GM12878 (cell line): ENCODE measurements around the gene MACROD2. TPM values are rescaled to one million over a fixed set of nuclear protein-coding genes. Genes with fewer than 3 reads are reported as not detected.

Source experiments
- ATAC-seq: fragments of 200-7000 bp; cut with Tn5 transposase; 3 replicates; pipeline ENCODE4 v1.9.1; 2020; ENCODE audit warnings: mild to moderate bottlenecking, moderate library complexity
- BruUV-seq: library from RNA; stranded (reverse); fragments of 400-500 nt; replicated peaks from 2 replicates; lab custom pipeline; 2021; lab: Mats Ljungman, UMichigan
- CTCF ChIA-PET: fragments of 300-600 bp; sonication (Branson Sonifier 250); formaldehyde crosslinking; extraction: SDS; loops from one replicate; lab custom pipeline; 2021; ENCODE audit warnings: inconsistent platforms; lab: Yijun Ruan, JAX
- POLR2A ChIA-PET: fragments of 350-600 bp; formaldehyde crosslinking; extraction: SDS; loops from one replicate; lab custom pipeline; 2021; ENCODE audit warnings: inconsistent platforms; lab: Charles Lee
- RAD21 ChIA-PET: fragments of 300-600 bp; sonication (Branson Sonifier 250); formaldehyde crosslinking; loops from one replicate; lab custom pipeline; 2023; ENCODE audit warnings: antibody characterized with exemption; ENCODE audit not compliant: unreplicated experiment; lab: Charles Lee
- SMC1A ChIA-PET: fragments of 300-600 bp; sonication (Branson Sonifier 250); formaldehyde crosslinking; loops from one replicate; lab custom pipeline; 2023; ENCODE audit not compliant: unreplicated experiment, uncharacterized antibody; lab: Charles Lee
- DNase-seq: peaks from one replicate; pipeline ENCODE4 v3.0.0-alpha.2; 2011; ENCODE audit warnings: low read depth, low spot score
- FAIRE-seq: peaks from 3 replicates; lab custom pipeline; 2011; peaks lifted over from hg19 to GRCh38; lab: Jason Lieb, UNC
- H2AFZ ChIP-seq: 2 replicates; pipeline ENCODE4 v1.6.0; 2011; ENCODE audit warnings: low read depth, low read length, control low read depth; ENCODE audit not compliant: control insufficient read depth
- H3K27ac ChIP-seq: 2 replicates; pipeline ENCODE4 v1.5.1; 2011; ENCODE audit warnings: control low read depth; ENCODE audit not compliant: control insufficient read depth, insufficient read depth
- H3K27me3 ChIP-seq, 2 experiments: replicated peaks in 1 of 2; 2 replicates each; pipeline versions ENCODE4 v1.6.0 to v1.6.1; 2011; ENCODE audit warnings: low read length in 1 of 2; ENCODE audit not compliant: control insufficient read depth in 2 of 2, insufficient read depth in 2 of 2
- H3K36me3 ChIP-seq, 2 experiments: 2 replicates each; pipeline ENCODE4 v1.5.1; 2011; ENCODE audit warnings: low read length in 1 of 2; ENCODE audit not compliant: control insufficient read depth in 2 of 2, insufficient read depth in 2 of 2
- H3K4me1 ChIP-seq: 2 replicates; pipeline ENCODE4 v1.6.1; 2011; ENCODE audit warnings: mild to moderate bottlenecking, low read length, moderate library complexity, mixed read lengths; ENCODE audit not compliant: control insufficient read depth, insufficient read depth
- H3K4me2 ChIP-seq: 2 replicates; pipeline ENCODE4 v1.6.0; 2011; ENCODE audit warnings: control low read depth; ENCODE audit not compliant: control insufficient read depth, insufficient read depth
- H3K4me3 ChIP-seq: fragments of 200-600 bp; sonication (generic); 2 replicates; pipeline ENCODE4 v1.5.1; 2016
- H3K79me2 ChIP-seq: 2 replicates; pipeline ENCODE4 v1.6.0; 2011; ENCODE audit warnings: low read length; ENCODE audit not compliant: control insufficient read depth, insufficient read depth
- H3K9ac ChIP-seq: 2 replicates; pipeline ENCODE4 v1.8.0; 2011; ENCODE audit warnings: low read length, control low read depth, mixed read lengths; ENCODE audit not compliant: control insufficient read depth, insufficient read depth
- H3K9me3 ChIP-seq: replicated peaks from 3 replicates; pipeline ENCODE4 v1.5.1; 2011; ENCODE audit warnings: mild to moderate bottlenecking, low read length; ENCODE audit not compliant: control insufficient read depth, insufficient read depth
- H4K20me1 ChIP-seq: 2 replicates; pipeline ENCODE4 v1.6.0; 2011; ENCODE audit not compliant: control insufficient read depth, insufficient read depth
- BHLHE40 ChIP-seq, 2 experiments: fragments of 450-650 bp in 1 of 2; IDR thresholded peaks; 2 replicates each; pipeline ENCODE4 v1.6.1; 2011 to 2017; ENCODE audit warnings: low read depth in 2 of 2, borderline replicate concordance in 1 of 2, improper control_type of control experiment in 1 of 2, low read length in 1 of 2, mild to moderate bottlenecking in 1 of 2
- BRCA1 ChIP-seq: IDR thresholded peaks from 2 replicates; pipeline ENCODE4 v1.6.1; 2011; ENCODE audit warnings: low read depth, low read length, improper control_type of control experiment
- CEBPB ChIP-seq, 2 experiments: fragments of 150-350 bp in 1 of 2; IDR thresholded peaks; 2 replicates each; pipeline ENCODE4 v1.6.1; 2012 to 2014; ENCODE audit warnings: low read depth in 2 of 2, low read length in 2 of 2, borderline replicate concordance in 1 of 2, inconsistent platforms in 1 of 2
- CEBPZ ChIP-seq: fragments of 150-350 bp; IDR thresholded peaks from 2 replicates; pipeline ENCODE4 v1.6.1; 2016; ENCODE audit warnings: low read depth, low read length
- CHD2 ChIP-seq: IDR thresholded peaks from 2 replicates; pipeline ENCODE4 v1.6.1; 2011; ENCODE audit warnings: low read depth, low read length, improper control_type of control experiment, borderline replicate concordance
- CHD4 ChIP-seq: fragments of 200-600 bp; sonication (generic); IDR thresholded peaks from 2 replicates; pipeline ENCODE4 v1.6.1; 2016; ENCODE audit warnings: mild to moderate bottlenecking
- FOXK2 ChIP-seq: fragments of 450-650 bp; IDR thresholded peaks from 2 replicates; pipeline ENCODE4 v1.6.1; 2017; ENCODE audit warnings: mild to moderate bottlenecking, moderate library complexity
- PML ChIP-seq: IDR thresholded peaks from 2 replicates; pipeline ENCODE4 v1.6.1; 2012; ENCODE audit warnings: low read length, inconsistent platforms
- RCOR1 ChIP-seq: conservative IDR thresholded peaks from 2 replicates; pipeline ENCODE4 v1.6.1; 2012; ENCODE audit warnings: low read depth, low read length, improper control_type of control experiment
- ZNF207 ChIP-seq: fragments of 450-650 bp; IDR thresholded peaks from 2 replicates; pipeline ENCODE4 v1.6.1; 2014; ENCODE audit warnings: antibody characterized with exemption, mild to moderate bottlenecking, borderline replicate concordance
- ZZZ3 ChIP-seq: IDR thresholded peaks from 2 replicates; pipeline ENCODE4 v1.6.1; 2011; ENCODE audit warnings: low read depth; ENCODE audit not compliant: control insufficient read depth, insufficient read length
- WGBS: methylation state at CpG from one replicate; pipeline ENCODE4 v1.1.6; 2016; ENCODE audit warnings: low lambda C conversion rate; ENCODE audit not compliant: insufficient replicate concordance, insufficient coverage; ENCODE audit errors: missing lambda C conversion rate; 5-methylcytosine and 5-hydroxymethylcytosine counted together
- in situ Hi-C: fragments of 300-500 bp; cut with MboI; formaldehyde crosslinking; loops from 9 replicates; pipeline ENCODE4 v1.14.3; 2018; ENCODE audit warnings: mixed read lengths
- intact Hi-C: fragments of 100-400 bp; cut with micrococcal nuclease; formaldehyde crosslinking; loops from one replicate; pipeline ENCODE4 v1.14.2; 2022; ENCODE audit not compliant: unreplicated experiment
- polyA plus RNA-seq, 11 experiments: library from polyadenylated mRNA; depleted of rRNA in 4 of 11; unstranded in 6 of 11; stranded (reverse) in 5 of 11; fragments of >200 nt; fragmentation: Nextera tagmentation in 4 of 11; fragmentation: Illumina TruSeq in 1 of 11; extraction: Ambion mirVana in 4 of 11; extraction: Trizol in 1 of 11; gene quantifications; 1 replicate in 1 of 11; 2 replicates in 10 of 11; pipeline versions ENCODE4 v1.2.1 to v1.2.3, GENCODE V29; 2011 to 2016; ENCODE audit warnings: inconsistent platforms in 2 of 11, missing spikeins in 2 of 11, low read depth in 1 of 11
- total RNA-seq, 4 experiments: library from RNA; depleted of rRNA in 3 of 4; stranded (reverse); fragments of >200 nt in 3 of 4; fragmentation: Illumina TruSeq in 1 of 4; extraction: Trizol in 1 of 4; gene quantifications; 2 replicates each; pipeline versions ENCODE4 v1.2.1 to v1.2.3, GENCODE V29; 2013 to 2021
- TF ChIP-seq, protein P1 (sequence below): IDR thresholded peaks from 2 replicates; pipeline ENCODE4 v1.6.1; 2012; ENCODE audit warnings: mild to moderate bottlenecking, low read depth, low read length

Gene MACROD2
- total and polyA plus RNA-seq, 10 of the 15 experiments (the other 5 are each of a cell fraction or from before 2014, with no cell fraction given) = 1.1 to 21.5 (median 2.2) TPM

GRCh38 chr20:14451458-14451857 lies 456.1 kb downstream of the MACROD2 start (continued):
- TF ChIP-seq CEBPZ (no peak), ZNF207 (no peak), RCOR1 (no peak), CEBPB (IDR thresholded peaks at IDR 0.05; ENCODE audit: borderline replicate concordance in 1 of 2, low read depth in 2 of 2, low read length in 2 of 2) (no peak), FOXK2 (no peak)

DNA sequence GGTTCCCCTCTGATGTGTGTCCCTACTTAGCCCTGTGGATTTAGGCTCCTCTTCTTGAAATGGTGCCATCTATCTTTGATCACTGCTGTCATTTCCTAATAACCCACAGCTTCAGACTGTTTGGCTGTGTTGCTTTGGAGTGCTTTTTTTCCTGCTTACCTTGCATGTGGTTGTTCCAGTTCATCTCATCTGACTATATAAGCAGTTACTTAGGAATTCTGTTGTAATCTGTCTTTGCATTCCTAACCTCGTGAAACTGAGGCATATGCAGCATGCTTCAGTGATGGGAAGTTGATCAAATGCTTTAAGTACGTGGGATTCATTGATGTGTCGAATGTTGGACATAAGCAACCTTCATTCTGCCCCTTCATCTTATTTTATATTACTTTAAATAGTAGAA lies 457.9 kb downstream of the MACROD2 start:
- no peak for TF ChIP-seq BHLHE40 (IDR thresholded peaks at IDR 0.05; ENCODE audit: borderline replicate concordance in 1 of 2, low read depth in 2 of 2, low read length in 1 of 2)
- no peak for TF ChIP-seq CHD4
- no peak for TF ChIP-seq CHD2
- no peak for TF ChIP-seq ZZZ3
- no peak for TF ChIP-seq PML
- TF ChIP-seq, protein P1, sequence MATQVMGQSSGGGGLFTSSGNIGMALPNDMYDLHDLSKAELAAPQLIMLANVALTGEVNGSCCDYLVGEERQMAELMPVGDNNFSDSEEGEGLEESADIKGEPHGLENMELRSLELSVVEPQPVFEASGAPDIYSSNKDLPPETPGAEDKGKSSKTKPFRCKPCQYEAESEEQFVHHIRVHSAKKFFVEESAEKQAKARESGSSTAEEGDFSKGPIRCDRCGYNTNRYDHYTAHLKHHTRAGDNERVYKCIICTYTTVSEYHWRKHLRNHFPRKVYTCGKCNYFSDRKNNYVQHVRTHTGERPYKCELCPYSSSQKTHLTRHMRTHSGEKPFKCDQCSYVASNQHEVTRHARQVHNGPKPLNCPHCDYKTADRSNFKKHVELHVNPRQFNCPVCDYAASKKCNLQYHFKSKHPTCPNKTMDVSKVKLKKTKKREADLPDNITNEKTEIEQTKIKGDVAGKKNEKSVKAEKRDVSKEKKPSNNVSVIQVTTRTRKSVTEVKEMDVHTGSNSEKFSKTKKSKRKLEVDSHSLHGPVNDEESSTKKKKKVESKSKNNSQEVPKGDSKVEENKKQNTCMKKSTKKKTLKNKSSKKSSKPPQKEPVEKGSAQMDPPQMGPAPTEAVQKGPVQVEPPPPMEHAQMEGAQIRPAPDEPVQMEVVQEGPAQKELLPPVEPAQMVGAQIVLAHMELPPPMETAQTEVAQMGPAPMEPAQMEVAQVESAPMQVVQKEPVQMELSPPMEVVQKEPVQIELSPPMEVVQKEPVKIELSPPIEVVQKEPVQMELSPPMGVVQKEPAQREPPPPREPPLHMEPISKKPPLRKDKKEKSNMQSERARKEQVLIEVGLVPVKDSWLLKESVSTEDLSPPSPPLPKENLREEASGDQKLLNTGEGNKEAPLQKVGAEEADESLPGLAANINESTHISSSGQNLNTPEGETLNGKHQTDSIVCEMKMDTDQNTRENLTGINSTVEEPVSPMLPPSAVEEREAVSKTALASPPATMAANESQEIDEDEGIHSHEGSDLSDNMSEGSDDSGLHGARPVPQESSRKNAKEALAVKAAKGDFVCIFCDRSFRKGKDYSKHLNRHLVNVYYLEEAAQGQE = no peak
- TF ChIP-seq BRCA1 = no peak
- no TSS peak for BruUV-seq
- intact Hi-C loops (no loop called here), in situ Hi-C loops (no loop called here)
- ChIA-PET POLR2A (no interaction called here), CTCF (no interaction called here), SMC1A (no interaction called here), RAD21 (no interaction called here)
- Histone ChIP-seq H3K27ac (no peak overlapping the region), H3K4me1 (no peaks in the 10 kb centered on the region), H4K20me1 (no peaks in the 10 kb centered on the region), H2AFZ (no peak overlapping the region), H3K27me3 (no peaks in the 10 kb centered on the region), H3K4me3 (no peak overlapping the region), H3K4me2 (no peak overlapping the region), H3K36me3 (no peaks in the 10 kb centered on the region), H3K79me2 (no peaks in the 10 kb centered on the region), H3K9me3 (no peaks in the 10 kb centered on the region), H3K9ac (no peak overlapping the region)
- WGBS = 0% methylated on average over 3 of the region's 3 CpGs
- DNase-seq (no peak), ATAC-seq (no peak), FAIRE-seq (no peak)
